Testis (tissue), 3 donors: ENCODE measurements around the gene S1PR4. TPM values are rescaled to one million over a fixed set of nuclear protein-coding genes. Genes with fewer than 3 reads are reported as not detected.

Experiments used
- DNase-seq: peaks from one replicate; pipeline ENCODE4 v3.0.0-alpha.2; 2019
- H3K27ac ChIP-seq, 2 donors: fragments of 200-600 bp; sonication (generic); one replicate each; pipeline ENCODE4 v1.5.1; 2019
- H3K27me3 ChIP-seq: fragments of 200-600 bp; sonication (generic); one replicate; pipeline ENCODE4 v1.5.1; 2019
- H3K36me3 ChIP-seq: fragments of 200-600 bp; sonication (generic); one replicate; pipeline ENCODE4 v1.5.1; 2017; ENCODE audit warnings: low read depth; ENCODE audit errors: missing control alignments
- H3K4me1 ChIP-seq: fragments of 200-600 bp; sonication (generic); one replicate; pipeline ENCODE4 v1.5.1; 2019
- H3K4me3 ChIP-seq, 2 donors: fragments of 200-600 bp; sonication (generic); one replicate each; pipeline ENCODE4 v1.5.1; 2017 to 2019
- H3K9me3 ChIP-seq: fragments of 200-600 bp; sonication (generic); one replicate; pipeline ENCODE4 v1.5.1; 2017
- CTCF ChIP-seq, 3 experiments: fragments of 450-650 bp in 2 of 3; fragments of 200-600 bp in 1 of 3; sonication (generic) in 1 of 3; IDR thresholded peaks; one replicate each; pipeline ENCODE4 v1.5.1; 2016 to 2019; ENCODE audit warnings: antibody characterized with exemption in 3 of 3, mild to moderate bottlenecking in 2 of 3, moderate library complexity in 1 of 3
- POLR2A ChIP-seq: fragments of 450-650 bp; IDR thresholded peaks from one replicate; pipeline ENCODE4 v1.6.1; 2017; ENCODE audit warnings: antibody characterized with exemption, mild to moderate bottlenecking, moderate library complexity
- WGBS, 2 donors: methylation state at CpG; one replicate each; pipeline ENCODE4 v1.1.5; 2018; 5-methylcytosine and 5-hydroxymethylcytosine counted together
- intact Hi-C: fragments of 100-400 bp; cut with DNase I; formaldehyde crosslinking; loops from one replicate; pipeline ENCODE4 v1.15.1; 2023; ENCODE audit warnings: low total_unique reads
- polyA plus RNA-seq: library from polyadenylated mRNA; stranded (reverse); fragments of 350-450 nt; fragmentation: Illumina TruSeq; extraction: RNeasy Lipid Tissue Mini Kit (QIAGEN cat#74804); gene quantifications from one replicate; pipeline ENCODE4 v1.2.3, GENCODE V29; 2014; ENCODE audit warnings: low read depth, low replicate concordance; ENCODE audit not compliant: insufficient read depth
- total RNA-seq, 2 donors: library from RNA; depleted of rRNA; stranded (reverse); fragments of >200 nt; gene quantifications; one replicate each; pipeline ENCODE4 v1.2.3, GENCODE V29; 2016

S1PR4 gene
- total and polyA plus RNA-seq, 3 donors from 2014 or later = 0.39 to 0.81 (median 0.61) TPM

DNA sequence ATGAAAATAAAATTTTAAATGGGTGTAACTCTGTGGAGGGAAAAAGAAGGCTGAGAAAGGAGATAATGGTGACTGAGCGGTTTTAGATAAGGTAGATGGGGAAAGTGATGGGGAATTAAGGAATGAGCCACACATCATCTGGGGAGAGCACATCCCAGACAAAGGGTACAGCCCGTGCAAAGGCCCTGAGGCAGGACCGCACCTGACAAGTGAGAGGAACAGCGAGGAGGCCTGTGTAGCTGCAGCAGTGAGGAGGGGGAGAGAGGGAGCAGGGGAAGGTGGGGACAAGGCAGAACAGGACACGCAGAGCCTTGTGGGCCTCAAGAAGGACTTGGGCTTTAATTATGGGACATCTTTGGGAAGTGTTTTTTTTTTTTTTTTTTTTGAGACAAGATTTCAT lies 44.1 kb downstream of the S1PR4 start:
- Histone ChIP-seq H3K27me3 (no peaks in the 10 kb centered on the region), H3K27ac (no peak overlapping the region), H3K36me3 (no peaks in the 10 kb centered on the region), H3K4me3 (no peak overlapping the region), H3K9me3 (no peaks in the 10 kb centered on the region), H3K4me1 (no peaks in the 10 kb centered on the region)
- intact Hi-C loops = no loop called here
- whole genome bisulfite sequencing, 2 donors = 82 to 85% methylated on average over 5 of the region's 5 CpGs
- DNase-seq = no peak
- no peak for TF ChIP-seq CTCF (IDR thresholded peaks at IDR 0.05)
- TF ChIP-seq POLR2A = no peak

DNA sequence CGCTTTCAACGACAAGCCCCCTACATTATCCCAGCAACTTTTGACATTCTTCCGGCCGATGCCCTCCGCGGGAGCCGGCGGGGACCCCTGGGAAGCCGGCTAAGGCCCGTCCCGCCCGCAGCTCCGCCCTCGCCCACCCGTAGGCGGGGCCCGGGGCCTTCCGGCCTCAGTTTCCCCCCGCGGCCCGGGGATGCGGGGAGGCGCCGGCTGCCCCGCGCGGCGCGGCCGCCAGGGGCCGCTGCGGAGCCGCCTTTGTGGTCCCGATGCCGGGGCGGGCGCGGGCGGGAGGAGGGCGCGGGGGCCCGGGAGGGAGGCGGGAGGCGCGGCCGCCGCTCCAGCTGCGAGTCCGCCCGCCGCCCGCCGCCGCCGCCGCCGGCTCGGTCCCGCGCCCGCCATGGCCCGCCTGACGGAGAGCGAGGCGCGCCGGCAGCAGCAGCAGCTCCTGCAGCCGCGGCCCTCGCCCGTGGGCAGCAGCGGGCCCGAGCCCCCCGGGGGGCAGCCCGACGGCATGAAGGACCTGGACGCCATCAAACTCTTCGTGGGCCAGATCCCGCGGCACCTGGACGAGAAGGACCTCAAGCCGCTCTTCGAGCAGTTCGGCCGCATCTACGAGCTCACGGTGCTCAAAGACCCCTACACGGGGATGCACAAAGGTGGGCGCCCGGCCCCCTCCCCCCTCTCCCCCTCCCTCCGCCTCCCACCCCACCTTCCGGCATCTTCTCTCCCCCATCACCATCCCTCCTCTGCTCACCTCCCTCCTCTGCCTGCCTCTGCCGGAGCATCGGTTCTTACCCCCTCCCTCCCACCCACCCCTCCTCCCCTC lies 46.0 kb downstream of the S1PR4 start, which contains the start of gene CELF5:
TSS of gene CELF5 (plus strand) at position 316 of the 823 bp plus-strand sequence. CDS start at position 395, 79 bp downstream.
- Histone ChIP-seq H3K36me3 (no peaks in the 10 kb centered on the region), H3K27ac (no peak within 1 kb of the TSS), H3K4me3 (no peak within 1 kb of the TSS), H3K4me1 (no peaks in the 10 kb centered on the region), H3K27me3 (no peaks in the 10 kb centered on the region), H3K9me3 (no peaks in the 10 kb centered on the region)
- TF ChIP-seq CTCF (IDR thresholded peaks at IDR 0.05) (peak; percentile 21 to 69 (median 51)), POLR2A (no peak)
- DNase-seq = peak; percentile 46
- intact Hi-C loops = no loop called here
- WGBS, 2 donors = 0 to 6% methylated on average over 17 to 19 of the region's 94 CpGs

GRCh38 chr19:3225169-3225485 lies 46.6 kb downstream of the S1PR4 start:
- H3K4me3 ChIP-seq = no peak overlapping the region
- intact Hi-C loops = no loop called here
- no peak for DNase-seq
- TF ChIP-seq CTCF (IDR thresholded peaks at IDR 0.05) (no peak), POLR2A (no peak)
- no peaks in the 10 kb centered on the region for H3K9me3 ChIP-seq
- no peaks in the 10 kb centered on the region for H3K4me1 ChIP-seq
- H3K27me3 ChIP-seq = no peaks in the 10 kb centered on the region
- no peak overlapping the region for H3K27ac ChIP-seq
- no peaks in the 10 kb centered on the region for H3K36me3 ChIP-seq
- 4% methylated on average over 5 to 7 of the region's 9 CpGs for WGBS, 2 donors

- no peaks in the 10 kb centered on the region for H3K4me1 ChIP-seq
- H3K27ac ChIP-seq = no peak overlapping the region
- TF ChIP-seq POLR2A (no peak), CTCF (IDR thresholded peaks at IDR 0.05) (no peak)
- H3K27me3 ChIP-seq = no peaks in the 10 kb centered on the region
- no peak overlapping the region for H3K4me3 ChIP-seq
- intact Hi-C loops = no loop called here
- H3K9me3 ChIP-seq = no peaks in the 10 kb centered on the region
- WGBS, 2 donors = 19 to 31% methylated on average over 8 to 15 of the region's 16 CpGs
- no peak for DNase-seq
- H3K36me3 ChIP-seq = no peaks in the 10 kb centered on the region
Observed at GRCh38 chr19:3225677-3226093, 47.1 kb downstream of the S1PR4 start.
